Measurements from ENCODE around the gene FKBP1A.

The FKBP1A gene

DNA sequence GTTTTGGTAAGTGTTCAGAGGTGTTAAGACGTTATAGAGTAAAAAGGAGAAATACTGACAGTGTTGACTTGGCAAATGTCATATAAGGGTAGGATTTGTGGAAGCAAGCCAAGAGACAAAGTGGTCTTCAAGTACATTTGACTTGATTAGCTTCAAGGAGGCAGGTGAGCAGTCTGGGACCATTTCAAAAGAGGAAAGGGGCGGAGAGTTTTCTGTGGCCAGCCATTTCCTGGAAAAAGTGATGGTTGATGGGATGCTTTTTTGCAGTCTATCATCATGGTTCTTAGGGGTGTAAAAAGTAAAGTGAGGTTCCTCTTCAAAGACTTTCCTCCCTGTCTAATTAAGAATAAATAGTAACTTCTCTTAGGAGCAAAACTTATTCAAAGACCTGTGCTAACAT is 28.7 kb downstream of the FKBP1A start:
- Histone ChIP-seq H3K36me3 (ENCODE audit: control insufficient read depth in 2 of 2, insufficient read depth in 1 of 2, low read length in 2 of 2) (peaks cover 18 to 60% of the 10 kb centered on the region in 2 experiments), H3K4me3 (ENCODE audit: low read depth, low read length) (no peak overlapping the region), H3K27ac (ENCODE audit: extremely low read depth, low read depth, low read length) (no peak overlapping the region), H3K9me3 (ENCODE audit: control insufficient read depth, insufficient read depth, low read depth, low read length) (no peaks in the 10 kb centered on the region), H3K4me1 (ENCODE audit: control insufficient read depth, insufficient read depth, low read length) (peaks cover 8% of the 10 kb centered on the region)
- ChIA-PET POLR2A (no interaction called here), CTCF (no interaction called here)
- TF ChIP-seq ZNF302 (tag by site-specific recombination; IDR thresholded peaks at IDR 0.05; ENCODE audit: low read depth) (no peak), ZNF530 (tag by site-specific recombination; IDR thresholded peaks at IDR 0.05; ENCODE audit: low read depth) (no peak), ZNF114 (tag by site-specific recombination; IDR thresholded peaks at IDR 0.05) (no peak), ZNF214 (tag by site-specific recombination; IDR thresholded peaks at IDR 0.05; ENCODE audit: borderline replicate concordance) (no peak), ZNF658 (tag by site-specific recombination; IDR thresholded peaks at IDR 0.05) (no peak), KLF10 (tag by site-specific recombination; IDR thresholded peaks at IDR 0.05) (no peak), ZNF777 (tag by site-specific recombination; IDR thresholded peaks at IDR 0.05; ENCODE audit: borderline replicate concordance) (no peak), MYNN (tag by site-specific recombination; IDR thresholded peaks at IDR 0.05; ENCODE audit: borderline replicate concordance) (no peak), ZNF23 (tag by site-specific recombination; IDR thresholded peaks at IDR 0.05; ENCODE audit: borderline replicate concordance) (no peak)
- TF ChIP-seq, protein P1, sequence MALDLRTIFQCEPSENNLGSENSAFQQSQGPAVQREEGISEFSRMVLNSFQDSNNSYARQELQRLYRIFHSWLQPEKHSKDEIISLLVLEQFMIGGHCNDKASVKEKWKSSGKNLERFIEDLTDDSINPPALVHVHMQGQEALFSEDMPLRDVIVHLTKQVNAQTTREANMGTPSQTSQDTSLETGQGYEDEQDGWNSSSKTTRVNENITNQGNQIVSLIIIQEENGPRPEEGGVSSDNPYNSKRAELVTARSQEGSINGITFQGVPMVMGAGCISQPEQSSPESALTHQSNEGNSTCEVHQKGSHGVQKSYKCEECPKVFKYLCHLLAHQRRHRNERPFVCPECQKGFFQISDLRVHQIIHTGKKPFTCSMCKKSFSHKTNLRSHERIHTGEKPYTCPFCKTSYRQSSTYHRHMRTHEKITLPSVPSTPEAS (tag by site-specific recombination; IDR thresholded peaks at IDR 0.05): no peak
- TF ChIP-seq, protein P2, sequence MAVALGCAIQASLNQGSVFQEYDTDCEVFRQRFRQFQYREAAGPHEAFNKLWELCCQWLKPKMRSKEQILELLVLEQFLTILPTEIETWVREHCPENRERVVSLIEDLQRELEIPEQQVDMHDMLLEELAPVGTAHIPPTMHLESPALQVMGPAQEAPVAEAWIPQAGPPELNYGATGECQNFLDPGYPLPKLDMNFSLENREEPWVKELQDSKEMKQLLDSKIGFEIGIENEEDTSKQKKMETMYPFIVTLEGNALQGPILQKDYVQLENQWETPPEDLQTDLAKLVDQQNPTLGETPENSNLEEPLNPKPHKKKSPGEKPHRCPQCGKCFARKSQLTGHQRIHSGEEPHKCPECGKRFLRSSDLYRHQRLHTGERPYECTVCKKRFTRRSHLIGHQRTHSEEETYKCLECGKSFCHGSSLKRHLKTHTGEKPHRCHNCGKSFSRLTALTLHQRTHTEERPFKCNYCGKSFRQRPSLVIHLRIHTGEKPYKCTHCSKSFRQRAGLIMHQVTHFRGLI (tag by site-specific recombination; IDR thresholded peaks at IDR 0.05): no peak

DNA sequence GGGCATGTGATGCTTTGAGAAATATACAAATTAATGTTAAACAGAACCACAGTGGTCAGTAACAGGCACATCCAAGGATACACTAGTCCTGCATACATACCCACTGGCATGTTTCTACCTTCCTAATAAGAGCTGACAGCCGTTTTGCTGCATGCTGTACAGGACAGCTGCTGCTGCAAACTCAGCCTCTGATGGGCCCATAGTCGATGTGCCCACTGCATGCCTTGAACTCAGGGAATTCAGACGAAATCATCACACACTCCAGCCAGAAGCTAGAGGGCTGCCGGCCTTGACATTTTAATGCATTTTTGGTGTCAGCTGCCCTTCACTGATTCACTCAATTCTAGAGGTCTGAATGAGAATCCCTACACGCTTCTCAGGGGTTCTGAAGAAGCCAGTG is 29.3 kb downstream of the FKBP1A start:
- H3K9me3 ChIP-seq (ENCODE audit: control insufficient read depth, insufficient read depth, low read depth, low read length): no peaks in the 10 kb centered on the region
- CTCF ChIA-PET: interaction anchor here (0.6 to 0.7 kb wide), 2 partner anchors 35 to 71 kb away, joined by 3 read pairs; no protein-coding TSS in a partner anchor
- H3K4me3 ChIP-seq (ENCODE audit: low read depth, low read length): no peak overlapping the region

DNA sequence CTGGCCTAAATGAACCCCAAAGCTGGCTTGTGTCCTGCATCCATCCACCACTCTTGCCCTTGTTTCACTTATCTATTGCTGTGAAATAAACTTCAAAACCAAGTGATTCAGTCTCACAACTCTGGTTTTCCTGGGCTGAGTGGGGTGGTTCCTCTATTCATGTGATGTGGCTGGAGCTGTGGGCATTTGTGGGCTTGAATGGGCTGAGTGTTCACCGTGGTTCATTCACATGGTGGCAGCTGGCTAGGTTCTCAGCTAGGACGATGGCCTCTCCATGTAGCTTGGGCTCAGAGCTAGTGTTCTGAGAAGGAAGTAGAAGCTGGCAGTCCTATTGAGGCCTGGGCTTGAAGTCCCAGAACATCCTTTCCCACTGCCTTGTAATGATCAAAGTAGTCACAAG is 30.4 kb downstream of the FKBP1A start:
- no peak for TF ChIP-seq ZNF621 (tag by site-specific recombination; IDR thresholded peaks at IDR 0.05)
- TF ChIP-seq ZNF549 (tag by site-specific recombination; IDR thresholded peaks at IDR 0.05): no peak
- TF ChIP-seq ZNF112 (tag by site-specific recombination; IDR thresholded peaks at IDR 0.05): no peak
- no peak for TF ChIP-seq PRDM1 (tag by site-specific recombination; IDR thresholded peaks at IDR 0.05)
- TF ChIP-seq ZBTB7A (tag by site-specific recombination; IDR thresholded peaks at IDR 0.05; ENCODE audit: low read depth): no peak
- TF ChIP-seq ZSCAN30 (tag by site-specific recombination; IDR thresholded peaks at IDR 0.05): no peak
- CTCF ChIA-PET: interaction anchor here (1.2 to 1.6 kb wide), 2 partner anchors 73 to 140 kb away, joined by 3 to 4 read pairs; no protein-coding TSS in a partner anchor
- peaks cover 21 to 57% of the 10 kb centered on the region in 2 experiments for H3K36me3 ChIP-seq (ENCODE audit: control insufficient read depth in 2 of 2, insufficient read depth in 1 of 2, low read length in 2 of 2)

More for the DNA sequence above, 29.3 kb downstream of the FKBP1A start:
- Histone ChIP-seq H3K36me3 (ENCODE audit: control insufficient read depth in 2 of 2, insufficient read depth in 1 of 2, low read length in 2 of 2) (peaks cover 19 to 58% of the 10 kb centered on the region in 2 experiments), H3K4me1 (ENCODE audit: control insufficient read depth, insufficient read depth, low read length) (peaks cover 4% of the 10 kb centered on the region; the same call in 1 of the 2 replicates), H3K27ac (ENCODE audit: extremely low read depth, low read depth, low read length) (no peak overlapping the region)
- POLR2A ChIA-PET: no interaction called here
- no peak for TF ChIP-seq SETDB1 (IDR thresholded peaks at IDR 0.05; ENCODE audit: insufficient read length, low read length)
- TF ChIP-seq, protein P3, sequence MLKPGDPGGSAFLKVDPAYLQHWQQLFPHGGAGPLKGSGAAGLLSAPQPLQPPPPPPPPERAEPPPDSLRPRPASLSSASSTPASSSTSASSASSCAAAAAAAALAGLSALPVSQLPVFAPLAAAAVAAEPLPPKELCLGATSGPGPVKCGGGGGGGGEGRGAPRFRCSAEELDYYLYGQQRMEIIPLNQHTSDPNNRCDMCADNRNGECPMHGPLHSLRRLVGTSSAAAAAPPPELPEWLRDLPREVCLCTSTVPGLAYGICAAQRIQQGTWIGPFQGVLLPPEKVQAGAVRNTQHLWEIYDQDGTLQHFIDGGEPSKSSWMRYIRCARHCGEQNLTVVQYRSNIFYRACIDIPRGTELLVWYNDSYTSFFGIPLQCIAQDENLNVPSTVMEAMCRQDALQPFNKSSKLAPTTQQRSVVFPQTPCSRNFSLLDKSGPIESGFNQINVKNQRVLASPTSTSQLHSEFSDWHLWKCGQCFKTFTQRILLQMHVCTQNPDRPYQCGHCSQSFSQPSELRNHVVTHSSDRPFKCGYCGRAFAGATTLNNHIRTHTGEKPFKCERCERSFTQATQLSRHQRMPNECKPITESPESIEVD (tag by site-specific recombination; IDR thresholded peaks at IDR 0.05): no peak
- no peak for TF ChIP-seq ZNF529 (tag by site-specific recombination; IDR thresholded peaks at IDR 0.05; ENCODE audit: insufficient replicate concordance)
- no peak for TF ChIP-seq EGR2 (tag by site-specific recombination; IDR thresholded peaks at IDR 0.05; ENCODE audit: low read depth)
- no peak for TF ChIP-seq ZNF777 (tag by site-specific recombination; IDR thresholded peaks at IDR 0.05; ENCODE audit: borderline replicate concordance)
- TF ChIP-seq ZNF138 (tag by site-specific recombination; IDR thresholded peaks at IDR 0.05; ENCODE audit: borderline replicate concordance): no peak
- no peak for TF ChIP-seq ZNF76 (tag by site-specific recombination; IDR thresholded peaks at IDR 0.05; ENCODE audit: borderline replicate concordance, low read depth)
- no peak for TF ChIP-seq ZNF621 (tag by site-specific recombination; IDR thresholded peaks at IDR 0.05)
- no peak for TF ChIP-seq ZNF132 (tag by site-specific recombination; IDR thresholded peaks at IDR 0.05; ENCODE audit: borderline replicate concordance)
- no peak for TF ChIP-seq ZNF24 (tag by site-specific recombination; IDR thresholded peaks at IDR 0.05)
- TF ChIP-seq, protein P4, sequence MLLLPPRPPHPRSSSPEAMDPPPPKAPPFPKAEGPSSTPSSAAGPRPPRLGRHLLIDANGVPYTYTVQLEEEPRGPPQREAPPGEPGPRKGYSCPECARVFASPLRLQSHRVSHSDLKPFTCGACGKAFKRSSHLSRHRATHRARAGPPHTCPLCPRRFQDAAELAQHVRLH (tag by site-specific recombination; IDR thresholded peaks at IDR 0.05): no peak

More for the DNA sequence above, 30.4 kb downstream of the FKBP1A start:
- no peaks in the 10 kb centered on the region for H3K9me3 ChIP-seq (ENCODE audit: control insufficient read depth, insufficient read depth, low read depth, low read length)
- H3K4me1 ChIP-seq (ENCODE audit: control insufficient read depth, insufficient read depth, low read length): no peaks in the 10 kb centered on the region
- POLR2A ChIA-PET: interaction anchor here (1.1 kb wide), 1 partner anchor 34 kb away, joined by 3 read pairs; the partner anchor contains the start of gene SDCBP2
- no peak overlapping the region for H3K27ac ChIP-seq (ENCODE audit: extremely low read depth, low read depth, low read length)
- no peak overlapping the region for H3K4me3 ChIP-seq (ENCODE audit: low read depth, low read length)
